Astrocyte of the cerebellum (primary cell): ENCODE data around the gene GARNL3.

ENCODE experiments used
- DNase-seq: peaks from one replicate; pipeline ENCODE4 v3.0.0-alpha.2; 2011; ENCODE audit warnings: low read depth
- H3K4me3 ChIP-seq: 2 replicates; pipeline ENCODE4 v1.5.1; 2011; ENCODE audit warnings: mild to moderate bottlenecking, low read depth, low read length, moderate library complexity
- in situ Hi-C: cut with HindIII; loops from 2 replicates; pipeline ENCODE4 v1.10.0; 2017; ENCODE audit warnings: low sequenced_read_pairs
- TF ChIP-seq, protein P1 (sequence below): IDR thresholded peaks from 2 replicates; pipeline ENCODE4 v1.5.1; 2012; ENCODE audit warnings: low read length, low read depth, moderate library complexity, mild to moderate bottlenecking; ENCODE audit errors: missing control alignments

GARNL3 gene

DNA sequence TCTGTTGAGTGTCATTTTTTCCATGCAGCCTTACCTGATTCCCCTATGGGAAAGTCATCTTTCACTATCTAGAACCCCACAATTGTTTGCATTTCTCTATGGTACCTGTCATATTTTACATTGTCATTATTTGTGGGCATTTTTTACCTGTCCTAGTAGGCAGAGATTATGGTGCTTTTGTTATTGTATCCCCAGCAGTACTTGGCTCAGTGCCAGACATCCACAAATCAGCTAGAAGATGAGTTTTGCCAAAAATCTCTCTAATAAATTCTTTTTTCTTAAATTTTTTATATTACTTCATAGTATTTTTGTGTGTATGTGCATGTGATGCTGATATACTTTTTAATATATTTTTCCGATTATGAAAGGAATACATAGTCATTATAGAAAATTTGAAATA is 13.2 kb downstream of the GARNL3 start:
- H3K4me3 ChIP-seq: no peak overlapping the region
- TF ChIP-seq, protein P1, sequence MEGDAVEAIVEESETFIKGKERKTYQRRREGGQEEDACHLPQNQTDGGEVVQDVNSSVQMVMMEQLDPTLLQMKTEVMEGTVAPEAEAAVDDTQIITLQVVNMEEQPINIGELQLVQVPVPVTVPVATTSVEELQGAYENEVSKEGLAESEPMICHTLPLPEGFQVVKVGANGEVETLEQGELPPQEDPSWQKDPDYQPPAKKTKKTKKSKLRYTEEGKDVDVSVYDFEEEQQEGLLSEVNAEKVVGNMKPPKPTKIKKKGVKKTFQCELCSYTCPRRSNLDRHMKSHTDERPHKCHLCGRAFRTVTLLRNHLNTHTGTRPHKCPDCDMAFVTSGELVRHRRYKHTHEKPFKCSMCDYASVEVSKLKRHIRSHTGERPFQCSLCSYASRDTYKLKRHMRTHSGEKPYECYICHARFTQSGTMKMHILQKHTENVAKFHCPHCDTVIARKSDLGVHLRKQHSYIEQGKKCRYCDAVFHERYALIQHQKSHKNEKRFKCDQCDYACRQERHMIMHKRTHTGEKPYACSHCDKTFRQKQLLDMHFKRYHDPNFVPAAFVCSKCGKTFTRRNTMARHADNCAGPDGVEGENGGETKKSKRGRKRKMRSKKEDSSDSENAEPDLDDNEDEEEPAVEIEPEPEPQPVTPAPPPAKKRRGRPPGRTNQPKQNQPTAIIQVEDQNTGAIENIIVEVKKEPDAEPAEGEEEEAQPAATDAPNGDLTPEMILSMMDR: no peak
- in situ Hi-C loops: no loop called here
- no peak for DNase-seq

DNA sequence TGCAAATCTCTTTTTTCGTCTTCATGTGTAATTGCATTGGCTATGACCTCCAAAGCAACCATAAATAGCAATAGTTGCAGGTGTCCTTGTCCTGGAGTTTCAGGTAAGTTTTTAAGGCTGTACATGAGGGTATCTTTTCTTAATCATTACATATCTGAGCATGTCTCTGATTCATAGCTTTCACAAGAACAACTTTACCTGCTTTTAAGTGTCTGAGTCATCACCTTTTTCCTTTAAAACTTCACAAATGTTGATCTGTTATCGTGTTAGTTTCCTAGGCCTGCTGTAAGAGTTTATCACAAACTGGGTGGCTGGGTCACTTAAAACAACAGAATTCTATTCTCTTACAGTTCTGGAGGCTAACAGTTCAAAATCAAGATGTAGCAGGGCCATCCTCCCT is 13.8 kb downstream of the GARNL3 start:
- TF ChIP-seq, protein P1: no peak
- in situ Hi-C loops: no loop called here
- DNase-seq: no peak
- H3K4me3 ChIP-seq: no peak overlapping the region

DNA sequence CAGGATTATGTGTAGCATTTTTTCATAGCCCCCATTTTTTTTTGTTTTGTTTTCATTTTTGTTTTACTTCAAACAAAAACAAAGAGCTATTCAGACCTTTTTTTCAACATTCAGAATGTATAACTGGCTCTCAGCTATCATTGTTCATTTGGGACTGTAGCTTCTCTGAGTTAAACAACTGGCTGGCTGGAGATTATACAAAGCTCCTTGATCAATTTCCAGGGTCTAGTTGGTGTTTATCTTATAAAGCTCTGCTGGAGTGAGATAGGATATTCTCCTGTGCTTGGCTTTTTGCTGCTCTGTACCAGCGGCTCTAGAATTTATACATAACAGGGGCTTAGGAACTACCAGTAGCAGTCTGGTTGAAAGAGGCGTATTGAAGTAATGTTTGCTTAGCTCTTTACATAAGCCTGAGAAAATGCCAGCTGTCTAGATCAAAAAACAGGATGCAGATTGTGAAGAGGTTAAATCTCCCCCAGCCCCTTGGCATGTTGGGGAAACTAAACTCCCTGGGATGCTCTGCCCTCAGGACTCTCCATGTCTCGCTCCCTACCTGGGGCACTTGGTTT is 15.2 kb downstream of the GARNL3 start:
- H3K4me3 ChIP-seq: no peak overlapping the region
- TF ChIP-seq, protein P1: no peak
- DNase-seq: no peak
- in situ Hi-C loops: no loop called here

DNA sequence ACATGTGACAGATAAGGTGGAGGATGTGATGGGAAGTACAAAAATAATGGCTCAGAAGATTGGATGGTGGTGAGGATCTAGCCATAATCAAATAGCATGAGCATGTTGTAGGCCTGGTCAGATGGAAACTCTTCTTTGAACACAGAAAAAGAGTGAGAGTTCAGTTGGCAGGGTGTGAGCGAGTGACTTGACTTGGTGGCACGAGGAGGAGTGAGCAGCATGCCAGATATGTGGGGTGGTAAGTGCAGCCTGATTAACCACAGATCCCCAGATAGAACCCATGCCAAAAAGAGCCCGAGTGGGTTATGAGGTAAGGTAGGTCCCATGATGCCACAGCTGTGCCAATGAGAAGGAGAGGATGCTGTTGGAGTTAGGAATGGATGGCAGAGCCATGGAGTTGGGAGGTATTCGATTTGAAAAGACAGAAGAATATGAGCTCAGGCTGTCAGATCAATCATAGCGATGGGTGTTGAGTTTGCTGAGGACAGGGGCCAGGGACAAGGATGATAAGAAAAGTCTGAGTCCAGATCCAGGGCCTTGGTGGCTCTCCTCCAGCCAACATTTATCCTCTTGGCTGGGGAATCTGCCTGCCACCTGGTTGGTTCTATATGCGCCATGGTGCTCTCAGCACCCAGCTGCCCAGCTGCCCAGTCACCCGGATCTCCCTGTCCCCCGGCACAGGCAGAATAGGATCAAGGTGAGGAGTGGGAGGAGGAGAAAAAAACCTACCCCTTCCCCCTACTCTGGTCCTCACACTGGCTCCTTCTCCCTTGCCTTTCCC is 16.5 kb downstream of the GARNL3 start:
- no peak overlapping the region for H3K4me3 ChIP-seq
- in situ Hi-C loops: no loop called here
- DNase-seq: no peak
- TF ChIP-seq, protein P1: no peak

DNA sequence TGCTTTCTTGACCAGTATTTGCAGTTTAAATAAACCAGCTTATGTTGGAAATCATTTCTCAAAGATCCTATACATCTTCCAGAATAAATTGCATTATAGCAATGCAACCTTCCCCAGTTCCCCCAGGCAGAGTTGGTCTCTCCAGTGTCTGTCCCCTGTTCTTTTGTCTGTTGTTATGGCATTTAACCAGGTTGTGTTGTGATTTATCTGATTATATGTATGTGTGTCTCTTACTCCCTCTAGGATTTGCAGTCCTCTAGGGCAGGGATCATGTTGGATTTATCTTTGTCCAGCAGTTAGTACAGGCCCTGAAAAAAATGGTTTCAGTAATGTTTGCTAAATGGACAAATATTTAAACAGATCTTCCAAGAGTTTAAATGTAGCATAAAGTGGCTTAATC is 17.3 kb downstream of the GARNL3 start:
- in situ Hi-C loops: no loop called here
- no peak for DNase-seq
- TF ChIP-seq, protein P1: no peak
- H3K4me3 ChIP-seq: no peak overlapping the region

DNA sequence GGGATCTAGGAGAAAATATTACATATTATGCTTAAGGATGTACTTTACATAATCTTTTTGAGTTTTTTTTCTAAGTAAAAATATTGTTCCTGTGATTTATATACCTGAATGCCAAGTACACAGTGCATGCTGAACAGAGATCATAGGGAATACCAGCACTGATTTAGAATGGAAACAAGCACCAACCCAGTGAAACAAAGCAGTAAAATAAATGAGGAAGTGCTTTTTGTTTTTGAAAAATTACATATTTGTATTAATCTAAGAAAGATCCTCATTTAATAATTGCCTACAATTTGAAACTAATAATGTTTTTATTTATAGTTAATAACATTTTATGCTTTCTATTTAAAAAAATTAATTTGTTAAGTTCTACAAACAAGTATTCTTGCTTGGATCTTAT is 18.0 kb downstream of the GARNL3 start:
- no peak for DNase-seq
- TF ChIP-seq, protein P1: no peak
- in situ Hi-C loops: no loop called here

More for the DNA sequence above, 18.0 kb downstream of the GARNL3 start:
- no peak overlapping the region for H3K4me3 ChIP-seq
